Ectodermal cell (in vitro differentiated cells): ENCODE measurements around the gene KIF18A.

Experiments
- H3K27ac ChIP-seq: 2 replicates; pipeline ENCODE4 v1.7.0; 2013; ENCODE audit warnings: mild to moderate bottlenecking, low read depth, low read length; ENCODE audit not compliant: insufficient read depth, poor library complexity, severe bottlenecking
- H3K27me3 ChIP-seq: 2 replicates; pipeline ENCODE4 v1.7.0; 2013; ENCODE audit warnings: mild to moderate bottlenecking, low read length; ENCODE audit not compliant: insufficient read depth, control insufficient read depth, poor library complexity, severe bottlenecking
- H3K36me3 ChIP-seq: one replicate; pipeline ENCODE4 v1.7.0; 2013; ENCODE audit warnings: low read length; ENCODE audit not compliant: control insufficient read depth, insufficient read depth
- H3K4me1 ChIP-seq: one replicate; pipeline ENCODE4 v1.7.0; 2013; ENCODE audit warnings: low read length; ENCODE audit not compliant: control insufficient read depth, insufficient read depth
- H3K4me3 ChIP-seq: 2 replicates; pipeline ENCODE4 v1.7.0; 2013; ENCODE audit warnings: low read depth, low read length, control low read depth; ENCODE audit not compliant: insufficient read depth
- H3K9me3 ChIP-seq: 2 replicates; pipeline ENCODE4 v1.7.0; 2013; ENCODE audit warnings: mild to moderate bottlenecking, low read length, moderate library complexity; ENCODE audit not compliant: control insufficient read depth
- WGBS, 2 experiments: methylation state at CpG; one replicate each; pipeline ENCODE4 v1.1.7; 2013; ENCODE audit warnings: missing lambda C conversion rate in 2 of 2; 5-methylcytosine and 5-hydroxymethylcytosine counted together

The KIF18A gene

GRCh38 chr11:27972522-27973170 is 135.3 kb downstream of the KIF18A start:
- Histone ChIP-seq H3K9me3 (no peaks in the 10 kb centered on the region), H3K27ac (no peak overlapping the region), H3K27me3 (no peaks in the 10 kb centered on the region), H3K4me1 (no peaks in the 10 kb centered on the region), H3K36me3 (no peaks in the 10 kb centered on the region), H3K4me3 (no peak overlapping the region)
- 95 to 96% methylated on average over 3 to 5 of the region's 5 CpGs for WGBS, 2 experiments

GRCh38 chr11:27971171-27971570 is 136.8 kb downstream of the KIF18A start:
- Histone ChIP-seq H3K4me1 (no peaks in the 10 kb centered on the region), H3K27ac (no peak overlapping the region), H3K9me3 (no peaks in the 10 kb centered on the region), H3K36me3 (no peaks in the 10 kb centered on the region), H3K27me3 (no peaks in the 10 kb centered on the region), H3K4me3 (no peak overlapping the region)
- 89% methylated on average over 3 of the region's 3 CpGs for WGBS, 2 experiments
